Caco-2 (cell line): Measurements from ENCODE around the gene KRTAP25-1. TPM values are rescaled to one million over a fixed set of nuclear protein-coding genes. Genes with fewer than 3 reads are reported as not detected.

Experiments used
- BruUV-seq: library from RNA; stranded (reverse); fragments of 400-500 nt; replicated peaks from 2 replicates; lab custom pipeline; 2021; lab: Mats Ljungman, UMichigan
- CTCF ChIA-PET: fragments of 300-600 bp; sonication (Branson Sonifier 250); formaldehyde crosslinking; loops from one replicate; lab custom pipeline; 2022; ENCODE audit warnings: antibody characterized with exemption; lab: Charles Lee
- POLR2A ChIA-PET: fragments of 300-600 bp; sonication (Branson Sonifier 250); formaldehyde crosslinking; loops from one replicate; lab custom pipeline; 2022; ENCODE audit warnings: antibody characterized with exemption; lab: Charles Lee
- DNase-seq, 2 experiments: peaks; one replicate each; pipeline versions ENCODE4 v3.0.0 to v3.0.0-alpha.2; 2020 to 2022
- H3K27me3 ChIP-seq: replicated peaks from 2 replicates; pipeline ENCODE4 v1.6.0; 2011; ENCODE audit warnings: low read length; ENCODE audit not compliant: control insufficient read depth, insufficient read depth
- H3K36me3 ChIP-seq: 2 replicates; pipeline ENCODE4 v1.5.1; 2011; ENCODE audit warnings: low read length; ENCODE audit not compliant: control insufficient read depth, insufficient read depth
- H3K4me1 ChIP-seq: fragments of 250-450 bp; sonication (Bioruptor Pico); 2 replicates; pipeline ENCODE4 v1.5.1; 2020; ENCODE audit warnings: mild to moderate bottlenecking
- H3K4me3 ChIP-seq: 2 replicates; pipeline ENCODE4 v1.5.1; 2011; ENCODE audit warnings: low read depth, mild to moderate bottlenecking, control low read depth, low read length
- H3K9me3 ChIP-seq: fragments of 250-450 bp; sonication (Bioruptor Pico); 2 replicates; pipeline ENCODE4 v1.5.1; 2020; ENCODE audit warnings: mild to moderate bottlenecking, moderate library complexity
- H3K27ac Mint-ChIP-seq: one replicate; pipeline ENCODE4 v1.8.0; 2022; ENCODE audit warnings: mixed read lengths; ENCODE audit not compliant: unreplicated experiment
- H3K27me3 Mint-ChIP-seq: one replicate; pipeline ENCODE4 v1.8.0; 2022; ENCODE audit warnings: mixed read lengths; ENCODE audit not compliant: insufficient read depth, unreplicated experiment
- H3K36me3 Mint-ChIP-seq: one replicate; pipeline ENCODE4 v1.8.0; 2022; ENCODE audit warnings: mild to moderate bottlenecking, mixed read lengths; ENCODE audit not compliant: insufficient read depth, unreplicated experiment
- H3K4me1 Mint-ChIP-seq: one replicate; pipeline ENCODE4 v1.8.0; 2022; ENCODE audit warnings: low read depth, mixed read lengths; ENCODE audit not compliant: unreplicated experiment
- H3K4me3 Mint-ChIP-seq: one replicate; pipeline ENCODE4 v1.8.0; 2022; ENCODE audit warnings: mild to moderate bottlenecking, moderate library complexity, mixed read lengths; ENCODE audit not compliant: unreplicated experiment
- H3K9me3 Mint-ChIP-seq: one replicate; pipeline ENCODE4 v1.8.0; 2022; ENCODE audit warnings: mixed read lengths; ENCODE audit not compliant: unreplicated experiment
- CTCF ChIP-seq, 2 experiments: fragments of 200-600 bp in 1 of 2; IDR thresholded peaks; 1 replicate in 1 of 2; 2 replicates in 1 of 2; pipeline versions ENCODE4 v1.5.1 to v1.8.0; 2011 to 2022; ENCODE audit warnings: antibody characterized with exemption in 1 of 2, control low read depth in 1 of 2, inconsistent platforms in 1 of 2, low read depth in 1 of 2, low read length in 1 of 2, mild to moderate bottlenecking in 1 of 2, moderate library complexity in 1 of 2; ENCODE audit not compliant: insufficient read depth in 1 of 2, severe bottlenecking in 1 of 2, unreplicated experiment in 1 of 2
- intact Hi-C: fragments of 100-400 bp; cut with micrococcal nuclease; formaldehyde crosslinking; loops from one replicate; pipeline ENCODE4 v1.10.0; 2022; ENCODE audit not compliant: unreplicated experiment
- total RNA-seq: library from RNA; stranded (reverse); gene quantifications from 2 replicates; pipeline ENCODE4 v1.2.3, GENCODE V29; 2022

The KRTAP25-1 gene
- total RNA-seq, 1 experiment from 2014 or later: not detected

DNA sequence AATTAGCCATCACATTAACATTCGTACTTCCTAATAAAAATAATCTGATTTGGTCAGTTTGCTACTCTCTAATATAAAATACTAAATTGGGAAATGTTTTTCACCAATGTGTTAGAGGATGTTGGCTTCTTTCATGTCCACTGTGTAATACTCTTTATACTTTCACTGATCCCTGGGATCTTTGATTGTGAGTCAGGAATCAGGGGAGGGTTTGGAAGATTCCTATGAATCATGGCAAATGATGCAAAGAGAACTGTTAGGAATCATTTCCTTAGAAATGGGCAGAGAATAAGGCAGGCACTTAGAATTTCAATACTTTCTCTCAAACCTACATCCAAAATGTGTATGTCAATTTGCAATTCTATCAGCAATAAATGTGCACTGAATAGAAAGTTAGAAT is 37.5 kb downstream of the KRTAP25-1 start:
- no peaks in the 10 kb centered on the region for H3K9me3 Mint-ChIP-seq
- ChIA-PET POLR2A (no interaction called here), CTCF (no interaction called here)
- H3K27me3 Mint-ChIP-seq: no peaks in the 10 kb centered on the region
- BruUV-seq: no TSS peak
- TF ChIP-seq CTCF (IDR thresholded peaks at IDR 0.05; ENCODE audit: insufficient read depth in 1 of 2, low read depth in 1 of 2, low read length in 1 of 2, severe bottlenecking in 1 of 2, unreplicated experiment in 1 of 2): no peak
- H3K36me3 ChIP-seq: no peaks in the 10 kb centered on the region
- intact Hi-C loops: no loop called here
- H3K4me1 ChIP-seq: no peaks in the 10 kb centered on the region
- H3K9me3 ChIP-seq: no peaks in the 10 kb centered on the region
- no peaks in the 10 kb centered on the region for H3K27me3 ChIP-seq
- H3K4me3 ChIP-seq: no peak overlapping the region
- no peak overlapping the region for H3K4me3 Mint-ChIP-seq
- no peaks in the 10 kb centered on the region for H3K4me1 Mint-ChIP-seq
- H3K27ac Mint-ChIP-seq: no peak overlapping the region
- DNase-seq: no peak
- H3K36me3 Mint-ChIP-seq: no peaks in the 10 kb centered on the region

- H3K36me3 ChIP-seq: no peaks in the 10 kb centered on the region
- H3K9me3 Mint-ChIP-seq: no peaks in the 10 kb centered on the region
- H3K36me3 Mint-ChIP-seq: no peaks in the 10 kb centered on the region
- no peaks in the 10 kb centered on the region for H3K4me1 Mint-ChIP-seq
- no peak overlapping the region for H3K4me3 ChIP-seq
- H3K27me3 Mint-ChIP-seq: no peaks in the 10 kb centered on the region
- ChIA-PET CTCF (no interaction called here), POLR2A (no interaction called here)
- no peak overlapping the region for H3K4me3 Mint-ChIP-seq
- H3K4me1 ChIP-seq: no peaks in the 10 kb centered on the region
- intact Hi-C loops: no loop called here
- no TSS peak for BruUV-seq
- H3K9me3 ChIP-seq: no peaks in the 10 kb centered on the region
- no peak overlapping the region for H3K27ac Mint-ChIP-seq
- DNase-seq: no peak
- no peak for TF ChIP-seq CTCF (IDR thresholded peaks at IDR 0.05; ENCODE audit: insufficient read depth in 1 of 2, low read depth in 1 of 2, low read length in 1 of 2, severe bottlenecking in 1 of 2, unreplicated experiment in 1 of 2)
- H3K27me3 ChIP-seq: no peaks in the 10 kb centered on the region
Measured at GRCh38 chr21:30249936-30250335, 39.4 kb downstream of the KRTAP25-1 start.

DNA sequence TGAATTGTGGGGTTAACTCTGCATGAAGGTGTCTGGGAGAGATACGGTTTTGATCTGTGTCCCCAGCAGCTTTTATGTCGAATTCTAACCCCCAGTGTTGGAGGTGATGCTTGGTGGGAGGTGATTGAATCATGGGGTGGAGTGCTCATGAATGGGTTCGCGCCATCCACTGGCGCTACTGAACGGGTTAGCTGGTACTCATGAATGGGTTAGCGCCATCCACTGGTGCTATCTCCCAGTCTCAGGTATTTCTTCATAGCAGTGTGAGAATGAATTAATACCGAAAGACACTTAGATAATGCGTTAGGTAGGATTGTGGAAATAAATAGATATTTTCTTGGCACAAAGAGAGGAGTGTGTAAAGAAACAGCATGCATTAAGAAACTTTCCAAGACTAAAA is 40.5 kb downstream of the KRTAP25-1 start:
- H3K36me3 Mint-ChIP-seq: no peaks in the 10 kb centered on the region
- no peak for TF ChIP-seq CTCF (IDR thresholded peaks at IDR 0.05; ENCODE audit: insufficient read depth in 1 of 2, low read depth in 1 of 2, low read length in 1 of 2, severe bottlenecking in 1 of 2, unreplicated experiment in 1 of 2)
- H3K4me3 ChIP-seq: no peak overlapping the region
- H3K9me3 Mint-ChIP-seq: no peaks in the 10 kb centered on the region
- no peaks in the 10 kb centered on the region for H3K4me1 Mint-ChIP-seq
- no peak overlapping the region for H3K27ac Mint-ChIP-seq
- intact Hi-C loops: no loop called here
- DNase-seq: no peak
- POLR2A ChIA-PET: no interaction called here
- no TSS peak for BruUV-seq
- no peak overlapping the region for H3K4me3 Mint-ChIP-seq
- H3K27me3 ChIP-seq: no peaks in the 10 kb centered on the region
- no peaks in the 10 kb centered on the region for H3K36me3 ChIP-seq
- CTCF ChIA-PET: no interaction called here
- no peaks in the 10 kb centered on the region for H3K9me3 ChIP-seq
- peaks cover 5% of the 10 kb centered on the region; the same call in 1 of the 2 replicates for H3K4me1 ChIP-seq
- H3K27me3 Mint-ChIP-seq: no peaks in the 10 kb centered on the region
